GM21381 (cell line): Measurements from ENCODE around the gene KLHDC3.

ENCODE experiments used
- ATAC-seq: cut with Tn5 transposase; IDR thresholded peaks from one replicate; pipeline ENCODE4 v1.9.1; 2021; ENCODE audit warnings: mild to moderate bottlenecking, moderate library complexity; ENCODE audit not compliant: unreplicated experiment

KLHDC3 gene

GRCh38 chr6:43053545-43054205, 39.6 kb downstream of the KLHDC3 start, which contains the start of gene CUL7:
TSS of gene CUL7 (minus strand) at chr6:43053851. CDS start at chr6:43052788, 1,063 bp downstream.
- ATAC-seq, result peak; percentile 85

GRCh38 chr6:43054206-43054943, 40.3 kb downstream of the KLHDC3 start:
- no peak for ATAC-seq

DNA sequence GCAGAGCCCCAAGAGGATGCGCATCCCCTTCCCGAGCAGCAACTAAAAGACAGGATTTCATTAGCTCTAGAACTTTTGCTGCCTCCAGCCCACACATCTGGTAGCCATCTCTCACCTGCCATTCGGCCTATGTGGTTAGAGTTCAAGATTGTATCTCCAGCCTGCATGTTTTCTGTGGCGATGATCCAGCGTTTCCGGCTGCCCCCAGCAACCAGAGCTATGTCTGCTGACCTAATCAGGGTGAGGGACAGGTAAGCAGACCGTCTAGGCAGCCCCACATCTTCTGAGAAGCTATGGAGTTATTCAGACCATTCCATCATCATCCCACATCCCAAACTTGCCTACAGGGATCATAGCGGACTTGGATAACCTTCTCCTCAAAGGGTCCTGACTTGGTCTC, 41.9 kb downstream of the KLHDC3 start:
- ATAC-seq, result no peak

DNA sequence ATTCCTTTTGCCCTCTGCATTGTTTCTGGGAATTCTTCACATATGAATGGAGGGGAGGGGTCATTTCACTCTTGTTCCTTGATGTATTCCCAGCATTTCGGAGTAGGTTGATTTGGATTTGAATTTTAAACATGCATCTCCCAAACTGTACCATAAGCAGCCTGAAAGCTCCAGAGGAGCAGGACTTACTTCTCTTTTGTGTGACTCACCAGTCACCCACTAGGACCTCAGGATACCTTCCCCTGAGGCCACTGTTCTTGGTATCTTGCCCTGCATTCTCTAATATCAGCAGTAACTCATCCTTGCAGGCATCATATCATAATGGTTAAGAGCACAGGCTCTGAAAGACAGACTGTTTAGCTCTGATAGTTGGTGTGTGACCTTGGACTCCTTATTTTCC, 44.5 kb downstream of the KLHDC3 start:
- no peak for ATAC-seq

GRCh38 chr6:43059168-43060033, 45.4 kb downstream of the KLHDC3 start, which contains the start of the genes KLC4 and MRPL2:
TSS of gene KLC4 (plus strand) at chr6:43059631. CDS start at chr6:43061336, 1,705 bp downstream.
TSS of gene MRPL2 (minus strand) at chr6:43059434. CDS start at chr6:43059381, 53 bp downstream.
- peak; percentile 85 for ATAC-seq

DNA sequence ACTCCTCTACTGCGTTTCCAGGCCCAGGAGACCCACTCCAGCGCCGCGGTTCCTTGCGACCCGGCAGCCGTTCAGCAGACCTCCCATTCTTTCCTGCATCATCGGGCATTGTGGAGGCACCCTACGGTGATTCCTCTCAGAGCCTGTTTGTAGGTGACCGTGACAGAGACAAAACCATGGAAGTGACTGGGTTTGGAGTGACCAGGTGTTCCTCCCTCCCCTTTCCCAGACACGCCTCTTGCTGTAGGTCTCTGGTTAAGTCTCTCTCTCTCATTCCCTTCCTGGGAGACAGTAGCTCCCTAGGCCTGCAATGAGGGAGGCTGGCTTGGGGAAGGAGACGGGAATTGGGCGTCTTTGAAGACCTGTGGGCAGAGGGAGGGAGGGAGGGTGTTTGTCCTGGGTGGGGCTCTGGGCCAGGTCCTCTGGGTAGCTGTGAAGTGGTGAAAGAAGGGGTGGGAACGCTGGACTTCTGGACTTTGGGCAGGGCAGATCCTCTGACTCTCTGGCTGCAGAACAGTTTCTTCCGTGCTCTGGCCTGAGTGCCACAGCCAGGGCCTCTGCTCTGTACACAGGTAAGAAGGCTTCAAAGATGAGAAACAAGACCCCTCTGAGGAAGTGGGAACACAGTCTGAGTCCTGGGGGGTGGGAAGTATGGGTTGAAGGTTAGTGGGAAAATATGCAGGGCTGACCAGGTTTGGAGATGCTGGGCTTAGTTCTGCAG, 46.1 kb downstream of the KLHDC3 start:
- no peak for ATAC-seq

GRCh38 chr6:43060755-43061633, 46.9 kb downstream of the KLHDC3 start:
- ATAC-seq, result no peak

DNA sequence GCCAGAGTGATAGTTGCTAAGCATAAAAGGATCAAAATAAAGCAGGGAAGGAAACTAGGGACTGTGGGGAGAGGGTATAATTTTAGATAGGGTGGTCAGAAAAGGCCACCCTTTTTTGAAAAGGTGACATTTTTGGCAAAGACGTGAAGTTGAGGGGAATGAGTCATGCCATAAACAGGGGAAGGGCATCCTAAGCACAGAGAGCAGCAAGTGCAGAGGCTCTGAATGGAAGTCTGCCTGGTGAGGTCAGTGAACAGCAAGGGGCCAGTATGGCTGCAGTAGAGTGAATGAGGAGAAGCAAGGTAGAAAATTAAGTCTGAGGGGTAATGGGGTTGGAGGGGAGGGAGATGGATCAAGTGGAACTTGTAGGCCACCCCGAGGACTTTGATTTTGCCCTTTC, 47.8 kb downstream of the KLHDC3 start:
- no peak for ATAC-seq

DNA sequence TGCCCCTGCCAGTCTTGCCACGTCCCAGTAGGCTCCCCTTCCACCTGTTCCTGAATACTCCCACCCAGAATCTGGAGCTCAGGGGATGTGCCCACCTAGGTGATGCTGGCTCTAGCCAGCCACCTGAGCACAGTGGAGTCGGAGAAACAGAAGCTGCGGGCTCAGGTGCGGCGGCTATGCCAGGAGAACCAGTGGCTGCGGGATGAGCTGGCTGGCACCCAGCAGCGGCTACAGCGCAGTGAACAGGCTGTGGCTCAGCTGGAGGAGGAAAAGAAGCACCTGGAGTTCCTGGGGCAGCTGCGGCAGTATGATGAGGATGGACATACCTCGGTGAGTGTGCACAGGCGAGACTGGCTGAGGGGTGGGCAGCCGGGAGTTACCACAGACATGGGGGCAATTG, 48.8 kb downstream of the KLHDC3 start:
- ATAC-seq, result no peak

DNA sequence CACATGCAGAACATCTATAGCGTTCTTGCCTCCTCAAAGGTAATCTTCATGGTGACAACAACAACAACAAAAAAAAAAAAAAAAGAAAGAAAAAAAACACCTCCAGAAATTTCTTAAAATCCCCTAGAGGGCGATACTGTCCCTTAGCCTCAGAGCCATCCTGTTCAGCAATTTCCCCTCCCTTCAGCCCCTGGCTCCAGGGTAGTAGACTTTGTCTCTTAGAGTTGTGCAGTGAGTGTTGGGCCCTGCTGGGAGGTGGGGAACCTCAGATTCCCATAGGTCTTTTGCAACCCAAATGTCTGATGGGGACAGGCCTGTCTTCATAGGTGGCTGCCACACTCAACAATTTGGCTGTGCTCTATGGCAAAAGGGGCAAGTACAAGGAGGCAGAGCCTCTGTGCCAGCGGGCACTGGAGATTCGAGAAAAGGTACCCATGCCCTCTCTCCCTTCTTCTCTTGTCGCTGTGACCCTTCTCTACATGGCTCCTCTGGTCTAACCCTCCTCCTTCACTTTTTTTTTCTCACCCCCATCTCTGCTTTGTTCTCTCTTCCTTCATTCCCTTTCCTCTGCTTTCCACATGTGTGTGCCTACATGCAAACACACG, 56.1 kb downstream of the KLHDC3 start:
- ATAC-seq, result no peak
